Esophagus squamous epithelium (tissue), 5 donors: Measurements from ENCODE around the gene LGR4. TPM values are rescaled to one million over a fixed set of nuclear protein-coding genes. Genes with fewer than 3 reads are reported as not detected.
A peak's percentile ranks its signal among the peaks of the same experiment; 100 is the strongest.

ENCODE experiments used
- DNase-seq: peaks from one replicate; lab custom pipeline; 2025; lab: John Stamatoyannopoulos, UW
- H3K27ac ChIP-seq, 4 donors: fragments of 200-600 bp; sonication (generic); one replicate each; pipeline ENCODE4 v1.5.1; 2016 to 2019; ENCODE audit warnings: mild to moderate bottlenecking in 1 of 4
- H3K27me3 ChIP-seq, 4 donors: fragments of 200-600 bp; sonication (generic); 1 replicate in 3 of 4; 2 replicates in 1 of 4; pipeline versions ENCODE4 v1.5.1 to v1.6.0; 2017 to 2021; ENCODE audit warnings: antibody characterized with exemption in 1 of 4
- H3K36me3 ChIP-seq, 3 donors: fragments of 200-600 bp; sonication (generic); one replicate each; pipeline ENCODE4 v1.5.1; 2016 to 2019
- H3K4me1 ChIP-seq, 3 donors: fragments of 200-600 bp; sonication (generic); one replicate each; pipeline ENCODE4 v1.5.1; 2017 to 2019
- H3K4me3 ChIP-seq, 4 donors: fragments of 200-600 bp; sonication (generic); 1 replicate in 3 of 4; 2 replicates in 1 of 4; pipeline ENCODE4 v1.5.1; 2016 to 2019; ENCODE audit warnings: mild to moderate bottlenecking in 2 of 4, moderate library complexity in 1 of 4
- H3K9me3 ChIP-seq, 3 donors: fragments of 200-600 bp; sonication (generic); one replicate each; pipeline ENCODE4 v1.5.1; 2016 to 2019
- POLR2A ChIP-seq, 4 donors: fragments of 450-650 bp; IDR thresholded peaks; one replicate each; pipeline ENCODE4 v1.6.1; 2017; ENCODE audit warnings: antibody characterized with exemption in 4 of 4, mild to moderate bottlenecking in 4 of 4, moderate library complexity in 3 of 4
- WGBS, 2 donors: methylation state at CpG; one replicate each; pipeline ENCODE4 v1.1.5; 2018; 5-methylcytosine and 5-hydroxymethylcytosine counted together
- intact Hi-C: fragments of 100-400 bp; cut with DNase I; formaldehyde crosslinking; loops from one replicate; pipeline ENCODE4 v1.15.0; 2022
- total RNA-seq, 4 donors: library from RNA; depleted of rRNA; stranded (reverse); fragments of >200 nt; gene quantifications; one replicate each; pipeline ENCODE4 v1.1.0, GENCODE V29; 2016
- TF ChIP-seq, protein P1 (sequence below), 6 experiments: fragments of 450-650 bp in 4 of 6; fragments of 200-600 bp in 2 of 6; sonication (generic) in 2 of 6; IDR thresholded peaks; one replicate each; pipeline ENCODE4 v1.5.1; 2016 to 2019; ENCODE audit warnings: antibody characterized with exemption in 6 of 6, mild to moderate bottlenecking in 4 of 6, moderate library complexity in 4 of 6
- donor health status: DM: yes; HTN: yes; CAD: no.

Gene LGR4
- total RNA-seq, 4 donors from 2014 or later, result 22.3 to 45.6 (median 35.1) TPM

DNA sequence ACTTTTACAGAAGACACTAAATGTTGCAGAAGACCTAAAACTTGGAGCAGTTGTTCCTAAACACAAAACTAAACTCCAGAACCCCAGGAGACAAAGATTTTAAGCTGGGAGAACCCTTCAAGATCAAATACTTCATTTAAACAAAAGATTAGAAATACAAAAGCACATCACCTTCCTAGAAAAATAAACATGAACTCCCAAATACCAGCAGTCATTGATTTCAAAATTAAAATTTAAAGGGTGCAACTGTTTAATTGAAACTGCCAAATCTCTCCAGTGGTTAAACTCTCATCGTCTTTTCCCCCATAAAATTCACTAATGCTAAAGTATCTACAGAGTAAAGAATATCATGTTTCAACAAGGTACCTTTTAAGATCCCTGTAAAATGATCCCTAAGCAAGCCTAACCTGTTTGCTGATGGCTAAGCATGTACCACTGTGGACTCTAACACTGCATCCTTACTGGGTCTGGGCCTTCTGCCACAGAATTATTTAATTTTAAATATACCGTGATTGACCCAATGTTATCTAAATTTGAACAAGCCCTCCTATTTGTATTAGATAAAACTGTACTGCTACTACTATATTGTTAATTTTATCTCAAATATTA, 55.9 kb downstream of the LGR4 start:
- WGBS, 2 donors, result 39 to 49% methylated on average over 2 of the region's 2 CpGs
- Histone ChIP-seq H3K4me3 (no peak overlapping the region), H3K27me3 (no peaks in the 10 kb centered on the region), H3K9me3 (no peaks in the 10 kb centered on the region), H3K4me1 (peaks cover 0 to 66% (median 10%) of the 10 kb centered on the region in 3 donors), H3K27ac (peak overlapping the region in 2 of 4 donors; percentile 27 to 35), H3K36me3 (no peaks in the 10 kb centered on the region)
- intact Hi-C loops, result no loop called here
- DNase-seq, result no peak
- TF ChIP-seq, protein P1, sequence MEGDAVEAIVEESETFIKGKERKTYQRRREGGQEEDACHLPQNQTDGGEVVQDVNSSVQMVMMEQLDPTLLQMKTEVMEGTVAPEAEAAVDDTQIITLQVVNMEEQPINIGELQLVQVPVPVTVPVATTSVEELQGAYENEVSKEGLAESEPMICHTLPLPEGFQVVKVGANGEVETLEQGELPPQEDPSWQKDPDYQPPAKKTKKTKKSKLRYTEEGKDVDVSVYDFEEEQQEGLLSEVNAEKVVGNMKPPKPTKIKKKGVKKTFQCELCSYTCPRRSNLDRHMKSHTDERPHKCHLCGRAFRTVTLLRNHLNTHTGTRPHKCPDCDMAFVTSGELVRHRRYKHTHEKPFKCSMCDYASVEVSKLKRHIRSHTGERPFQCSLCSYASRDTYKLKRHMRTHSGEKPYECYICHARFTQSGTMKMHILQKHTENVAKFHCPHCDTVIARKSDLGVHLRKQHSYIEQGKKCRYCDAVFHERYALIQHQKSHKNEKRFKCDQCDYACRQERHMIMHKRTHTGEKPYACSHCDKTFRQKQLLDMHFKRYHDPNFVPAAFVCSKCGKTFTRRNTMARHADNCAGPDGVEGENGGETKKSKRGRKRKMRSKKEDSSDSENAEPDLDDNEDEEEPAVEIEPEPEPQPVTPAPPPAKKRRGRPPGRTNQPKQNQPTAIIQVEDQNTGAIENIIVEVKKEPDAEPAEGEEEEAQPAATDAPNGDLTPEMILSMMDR (IDR thresholded peaks at IDR 0.05), result no peak
- no peak for TF ChIP-seq POLR2A (IDR thresholded peaks at IDR 0.05)

DNA sequence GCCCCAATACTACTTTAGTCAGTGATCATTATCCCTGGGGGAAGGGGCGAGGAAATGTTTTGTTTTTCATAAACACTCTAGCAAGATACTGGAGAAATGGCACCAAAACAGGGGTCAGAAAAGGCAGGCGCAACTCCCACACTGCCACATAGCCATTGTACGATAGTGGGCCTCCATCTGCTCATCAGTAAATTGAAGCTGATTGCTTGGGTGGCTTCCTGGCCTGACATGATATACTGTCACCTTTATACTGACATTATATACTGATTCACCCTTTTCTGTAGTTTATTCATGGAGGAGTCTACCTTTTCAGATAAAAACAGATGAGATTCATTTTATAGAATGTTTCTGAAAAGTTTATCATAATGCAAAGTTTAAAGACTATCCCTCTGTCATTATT, 57.9 kb downstream of the LGR4 start:
- TF ChIP-seq, protein P1 (IDR thresholded peaks at IDR 0.05), result no peak
- TF ChIP-seq POLR2A (IDR thresholded peaks at IDR 0.05), result no peak
- 85 to 93% methylated on average over 3 of the region's 3 CpGs for WGBS, 2 donors
- no peak overlapping the region for H3K4me3 ChIP-seq
- intact Hi-C loops, result no loop called here
- H3K36me3 ChIP-seq, result no peaks in the 10 kb centered on the region
- no peak for DNase-seq
- no peaks in the 10 kb centered on the region for H3K9me3 ChIP-seq
- H3K27ac ChIP-seq, result peak overlapping the region in 1 of 4 donors; percentile 2
- no peaks in the 10 kb centered on the region for H3K27me3 ChIP-seq
- peaks cover 0 to 62% (median 2%) of the 10 kb centered on the region in 3 donors for H3K4me1 ChIP-seq

DNA sequence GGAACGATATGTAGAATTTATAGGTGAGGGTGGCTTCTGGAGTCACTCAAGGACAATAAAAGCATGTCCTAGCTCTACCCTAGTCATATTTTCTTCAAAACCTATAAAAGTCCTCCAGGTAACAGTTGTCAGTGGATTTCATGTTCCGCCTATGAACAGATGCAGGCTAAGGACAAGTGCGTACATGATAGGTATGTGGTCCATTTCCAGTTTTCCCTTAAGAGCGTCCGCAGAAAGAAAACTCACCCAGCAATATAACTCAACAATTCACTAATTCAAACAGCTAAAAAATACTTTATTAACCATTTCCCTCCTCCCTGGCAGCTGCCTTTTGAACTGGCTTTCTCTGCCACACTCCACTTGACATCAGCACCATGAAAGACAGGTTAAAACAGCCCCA, 59.4 kb downstream of the LGR4 start:
- H3K27ac ChIP-seq, result peak overlapping the region in 3 of 4 donors; percentile 33 to 67 (median 56)
- peaks cover 0 to 70% (median 2%) of the 10 kb centered on the region in 3 donors for H3K4me1 ChIP-seq
- no peaks in the 10 kb centered on the region for H3K36me3 ChIP-seq
- intact Hi-C loops, result no loop called here
- H3K9me3 ChIP-seq, result no peaks in the 10 kb centered on the region
- TF ChIP-seq, protein P1 (IDR thresholded peaks at IDR 0.05), result no peak
- no peak for TF ChIP-seq POLR2A (IDR thresholded peaks at IDR 0.05)
- WGBS, 2 donors, result 32 to 67% methylated on average over 5 of the region's 5 CpGs
- H3K27me3 ChIP-seq, result no peaks in the 10 kb centered on the region
- DNase-seq, result no peak
- no peak overlapping the region for H3K4me3 ChIP-seq

DNA sequence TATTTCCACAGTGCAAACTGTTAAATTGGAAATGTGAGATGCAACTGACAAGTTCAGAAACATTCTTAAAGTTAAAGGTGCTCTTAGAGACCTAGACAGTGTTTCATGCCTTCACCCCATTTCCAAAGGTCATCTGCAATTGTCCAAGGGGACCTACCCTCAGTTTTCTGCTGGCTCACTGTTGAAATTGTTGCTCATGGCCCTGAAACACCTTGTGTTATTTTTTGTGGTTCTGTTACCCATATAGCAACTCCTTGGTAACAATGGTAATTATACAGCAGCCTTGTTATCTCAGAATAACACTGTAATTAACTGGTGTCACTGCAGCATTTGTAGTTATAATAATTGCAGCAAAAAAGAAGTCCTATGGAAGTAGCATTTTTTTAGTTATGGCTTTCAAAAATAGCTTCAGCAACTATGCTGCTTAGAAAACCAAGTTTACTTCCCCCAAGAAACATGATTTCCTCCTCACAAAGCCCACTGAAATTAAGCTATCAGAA, 60.3 kb downstream of the LGR4 start:
- Histone ChIP-seq H3K4me1 (peaks cover 0 to 74% (median 2%) of the 10 kb centered on the region in 3 donors), H3K36me3 (no peaks in the 10 kb centered on the region), H3K27ac (peak overlapping the region in 1 of 4 donors; percentile 67), H3K4me3 (no peak overlapping the region), H3K9me3 (no peaks in the 10 kb centered on the region), H3K27me3 (no peaks in the 10 kb centered on the region)
- TF ChIP-seq POLR2A (IDR thresholded peaks at IDR 0.05), result no peak
- TF ChIP-seq, protein P1 (IDR thresholded peaks at IDR 0.05), result no peak
- no peak for DNase-seq
- intact Hi-C loops, result no loop called here

DNA sequence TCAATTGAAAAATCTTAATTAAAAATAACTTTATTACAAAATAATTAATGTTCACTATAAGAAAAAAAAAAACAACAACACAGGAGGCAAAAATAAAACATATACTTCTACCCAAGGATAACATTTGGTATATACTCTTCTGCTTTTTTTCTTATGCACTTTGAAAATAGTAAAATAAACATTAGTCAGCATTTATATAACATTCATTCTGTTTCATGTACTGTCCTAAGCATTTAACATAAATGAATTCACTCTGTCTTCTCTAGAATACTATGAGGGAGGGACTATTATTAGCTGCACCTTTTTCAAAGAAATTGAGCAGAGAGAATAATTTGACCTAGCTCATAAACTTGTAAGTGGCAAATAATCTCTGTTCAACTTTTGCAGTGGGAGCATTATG, 61.3 kb downstream of the LGR4 start:
- Histone ChIP-seq H3K4me3 (no peak overlapping the region), H3K36me3 (no peaks in the 10 kb centered on the region), H3K27ac (no peak overlapping the region), H3K4me1 (peaks cover 0 to 64% (median 2%) of the 10 kb centered on the region in 3 donors), H3K9me3 (no peaks in the 10 kb centered on the region), H3K27me3 (no peaks in the 10 kb centered on the region)
- intact Hi-C loops, result no loop called here
- no peak for DNase-seq
- TF ChIP-seq POLR2A (IDR thresholded peaks at IDR 0.05), result no peak
- TF ChIP-seq, protein P1 (IDR thresholded peaks at IDR 0.05), result no peak
